Brain microvascular endothelial cell (primary cell): Measurements from ENCODE around the gene NEAT1.

ENCODE experiments used
- DNase-seq: peaks from one replicate; pipeline ENCODE4 v3.0.0-alpha.2; 2020
- H3K27ac ChIP-seq: fragments of 250-450 bp; sonication (Bioruptor Pico); 2 replicates; pipeline ENCODE4 v1.5.1; 2020; ENCODE audit warnings: mild to moderate bottlenecking, moderate library complexity
- H3K27me3 ChIP-seq: fragments of 250-450 bp; sonication (Bioruptor Pico); replicated peaks from 2 replicates; pipeline ENCODE4 v1.5.1; 2020; ENCODE audit warnings: mild to moderate bottlenecking
- H3K36me3 ChIP-seq: fragments of 250-450 bp; sonication (Bioruptor Pico); replicated peaks from 2 replicates; pipeline ENCODE4 v1.5.1; 2020; ENCODE audit warnings: mild to moderate bottlenecking
- H3K4me3 ChIP-seq: 2 replicates; pipeline ENCODE4 v1.5.1; 2011; ENCODE audit warnings: low read depth, mild to moderate bottlenecking, control low read depth, low read length, moderate library complexity
- in situ Hi-C: cut with HindIII; loops from 2 replicates; pipeline ENCODE4 v1.10.0; 2017; ENCODE audit warnings: low sequenced_read_pairs, low pct_ligation_motif_present
- TF ChIP-seq, protein P1 (sequence below): IDR thresholded peaks from 2 replicates; pipeline ENCODE4 v1.5.1; 2011; ENCODE audit warnings: low read depth, mild to moderate bottlenecking, moderate library complexity, low read length, control low read depth, inconsistent platforms; ENCODE audit errors: missing control alignments

Gene NEAT1

DNA sequence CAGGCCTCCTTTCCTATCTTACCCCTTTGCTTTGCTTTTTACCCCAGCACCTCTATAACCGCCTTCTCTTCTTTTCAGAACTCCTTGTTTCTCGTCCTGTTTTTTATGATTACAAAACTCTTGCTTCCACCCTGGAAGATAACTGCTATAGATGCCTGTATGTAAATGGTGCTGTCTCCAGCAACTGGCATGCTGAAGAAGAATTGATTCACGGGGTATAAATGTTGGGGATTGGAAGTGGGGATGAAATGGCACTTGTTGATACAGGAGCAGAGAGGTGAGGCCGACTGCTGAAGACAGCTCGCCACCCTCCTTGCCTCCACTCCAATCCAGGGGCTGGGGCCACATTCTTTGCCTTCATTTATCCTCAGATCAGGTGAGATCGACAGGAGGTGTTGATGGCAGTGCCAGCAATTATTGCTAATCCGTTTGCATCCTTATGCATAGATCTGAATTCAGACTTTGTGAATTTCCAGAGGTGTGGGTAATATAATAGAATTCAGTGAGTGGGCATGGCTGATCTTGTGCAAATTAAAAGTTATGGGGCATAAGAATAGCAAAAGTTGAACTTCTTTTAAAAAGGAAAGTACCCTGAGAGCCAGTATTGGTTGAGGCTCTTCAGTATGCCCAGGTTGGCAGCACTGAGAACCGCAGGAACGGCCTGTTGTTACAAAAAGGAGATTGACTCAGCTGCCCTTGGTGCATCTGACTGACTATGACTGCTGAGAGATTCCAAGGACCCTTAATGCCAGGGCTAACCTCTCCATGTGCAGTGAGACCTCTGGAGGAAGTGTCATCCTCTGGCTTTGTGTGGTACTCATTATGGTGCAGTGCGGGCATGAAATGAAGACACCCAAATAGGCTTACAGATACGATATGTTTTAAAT is 5.3 kb downstream of the NEAT1 start:
- peaks cover 56% of the 10 kb centered on the region for H3K36me3 ChIP-seq
- in situ Hi-C loops: no loop called here

GRCh38 chr11:65428578-65429067 is 6.0 kb downstream of the NEAT1 start:
- peak overlapping the region; percentile 100 for H3K27ac ChIP-seq
- H3K36me3 ChIP-seq: peaks cover 54% of the 10 kb centered on the region
- no peaks in the 10 kb centered on the region for H3K27me3 ChIP-seq
- in situ Hi-C loops: no loop called here
- no peak for DNase-seq
- H3K4me3 ChIP-seq: peak overlapping the region; percentile 96
- TF ChIP-seq, protein P1, sequence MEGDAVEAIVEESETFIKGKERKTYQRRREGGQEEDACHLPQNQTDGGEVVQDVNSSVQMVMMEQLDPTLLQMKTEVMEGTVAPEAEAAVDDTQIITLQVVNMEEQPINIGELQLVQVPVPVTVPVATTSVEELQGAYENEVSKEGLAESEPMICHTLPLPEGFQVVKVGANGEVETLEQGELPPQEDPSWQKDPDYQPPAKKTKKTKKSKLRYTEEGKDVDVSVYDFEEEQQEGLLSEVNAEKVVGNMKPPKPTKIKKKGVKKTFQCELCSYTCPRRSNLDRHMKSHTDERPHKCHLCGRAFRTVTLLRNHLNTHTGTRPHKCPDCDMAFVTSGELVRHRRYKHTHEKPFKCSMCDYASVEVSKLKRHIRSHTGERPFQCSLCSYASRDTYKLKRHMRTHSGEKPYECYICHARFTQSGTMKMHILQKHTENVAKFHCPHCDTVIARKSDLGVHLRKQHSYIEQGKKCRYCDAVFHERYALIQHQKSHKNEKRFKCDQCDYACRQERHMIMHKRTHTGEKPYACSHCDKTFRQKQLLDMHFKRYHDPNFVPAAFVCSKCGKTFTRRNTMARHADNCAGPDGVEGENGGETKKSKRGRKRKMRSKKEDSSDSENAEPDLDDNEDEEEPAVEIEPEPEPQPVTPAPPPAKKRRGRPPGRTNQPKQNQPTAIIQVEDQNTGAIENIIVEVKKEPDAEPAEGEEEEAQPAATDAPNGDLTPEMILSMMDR: no peak

More for the DNA sequence above, 5.3 kb downstream of the NEAT1 start:
- Histone ChIP-seq H3K27me3 (no peaks in the 10 kb centered on the region), H3K27ac (peak overlapping the region; percentile 100), H3K4me3 (peak overlapping the region; percentile 96)
- peak; percentile 68 for DNase-seq
- TF ChIP-seq, protein P1: no peak

GRCh38 chr11:65429068-65429681 is 6.6 kb downstream of the NEAT1 start:
- H3K27me3 ChIP-seq: no peaks in the 10 kb centered on the region
- peak; percentile 60 for DNase-seq
- in situ Hi-C loops: no loop called here
- peak overlapping the region; percentile 100 for H3K27ac ChIP-seq
- peak overlapping the region; percentile 96 for H3K4me3 ChIP-seq
- TF ChIP-seq, protein P1: no peak
- peaks cover 52% of the 10 kb centered on the region for H3K36me3 ChIP-seq

DNA sequence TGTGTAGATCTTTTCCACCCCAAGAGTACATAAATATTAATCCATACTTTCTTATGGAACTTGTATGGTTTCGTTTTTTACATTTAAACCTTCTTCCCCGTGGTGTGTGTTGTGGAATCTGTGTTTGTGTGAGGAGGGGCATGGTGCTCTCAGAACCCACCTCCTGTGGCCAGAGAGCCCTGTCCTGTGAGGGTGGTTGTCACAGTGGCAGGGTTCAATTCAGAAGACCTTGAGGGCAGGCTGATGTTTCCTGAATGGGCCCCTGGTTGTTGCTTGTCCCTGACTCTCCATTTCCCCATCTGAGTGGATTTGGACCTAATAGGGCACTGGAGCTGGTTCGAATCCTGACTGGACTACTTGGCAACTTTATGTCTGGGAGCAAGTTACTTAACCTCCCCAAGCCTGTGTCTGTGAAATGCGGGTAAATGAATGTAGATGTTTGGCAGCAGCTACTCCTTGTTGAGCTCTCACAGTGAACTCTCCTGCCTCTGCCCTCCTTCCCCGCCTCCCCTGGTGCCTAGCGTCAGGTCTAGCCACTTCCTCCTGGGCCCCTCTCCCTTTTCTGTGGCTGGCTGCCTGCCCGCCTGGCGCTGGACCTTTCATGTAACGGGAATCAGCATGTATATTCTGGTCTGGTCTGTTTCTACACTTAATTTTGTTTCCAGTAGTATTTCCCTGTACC is 7.3 kb downstream of the NEAT1 start:
- no peaks in the 10 kb centered on the region for H3K27me3 ChIP-seq
- peaks cover 52% of the 10 kb centered on the region for H3K36me3 ChIP-seq
- in situ Hi-C loops: no loop called here
- peak; percentile 66 for DNase-seq
- H3K4me3 ChIP-seq: peak overlapping the region; percentile 96
- H3K27ac ChIP-seq: peak overlapping the region; percentile 100
- TF ChIP-seq, protein P1: no peak

DNA sequence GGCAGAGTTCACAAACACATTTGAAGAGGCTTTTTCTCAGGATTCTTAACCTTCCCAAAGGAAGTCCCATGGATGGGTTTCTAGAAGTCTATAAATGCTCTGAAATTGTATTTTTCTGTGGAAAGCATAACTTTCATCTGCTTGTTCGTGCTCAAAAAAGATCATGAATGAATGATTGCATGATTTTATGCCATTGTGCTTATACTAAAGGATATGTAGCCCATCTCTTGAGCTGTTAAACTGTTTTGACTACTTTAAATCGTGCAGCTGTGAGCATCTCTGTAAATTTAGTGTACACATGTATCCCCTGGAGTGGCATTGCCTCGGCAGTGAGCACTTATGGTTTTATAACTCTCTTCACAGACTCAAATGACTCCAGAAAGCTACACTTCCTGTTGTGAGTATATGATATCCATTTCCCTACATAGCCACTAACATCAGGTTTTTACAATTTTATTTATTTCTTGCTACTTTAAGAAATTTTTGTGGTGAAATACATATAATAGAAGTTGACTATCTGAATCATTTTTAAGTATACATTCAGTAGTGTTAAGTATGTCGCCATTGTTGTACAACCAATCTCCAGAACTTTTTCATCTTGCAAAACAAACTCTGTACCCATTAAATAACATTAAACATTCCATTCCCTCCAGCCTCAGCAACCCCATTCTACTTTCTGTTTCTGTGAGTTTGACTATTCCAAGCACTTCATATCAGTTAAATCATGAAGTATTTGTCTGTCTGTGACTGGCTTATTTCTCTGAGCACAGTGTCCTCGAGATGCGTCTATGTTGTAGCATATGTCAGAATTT is 8.0 kb downstream of the NEAT1 start:
- Histone ChIP-seq H3K27ac (peak overlapping the region; percentile 100), H3K4me3 (peak overlapping the region; percentile 96), H3K27me3 (no peaks in the 10 kb centered on the region), H3K36me3 (peaks cover 52% of the 10 kb centered on the region)
- peak; percentile 34 for DNase-seq
- TF ChIP-seq, protein P1: no peak
- in situ Hi-C loops: no loop called here
